NT2/D1 (cell line): Measurements from ENCODE around the gene DLX4.

Experiments used
- DNase-seq: peaks from one replicate; pipeline ENCODE4 v3.0.0-alpha.2; 2011; ENCODE audit warnings: low read depth, low spot score
- H3K27me3 ChIP-seq: 2 replicates; pipeline ENCODE4 v1.6.0; 2011; ENCODE audit warnings: mild to moderate bottlenecking; ENCODE audit not compliant: insufficient read length, insufficient read depth
- H3K36me3 ChIP-seq: 2 replicates; pipeline ENCODE4 v1.6.1; 2011; ENCODE audit warnings: mild to moderate bottlenecking, low read length, mixed read lengths; ENCODE audit not compliant: insufficient read depth, insufficient read length
- H3K4me1 ChIP-seq: 2 replicates; pipeline ENCODE4 v1.5.1; 2011; ENCODE audit not compliant: insufficient read depth, insufficient read length
- H3K4me3 ChIP-seq: 2 replicates; pipeline ENCODE4 v1.5.1; 2011; ENCODE audit warnings: low read depth; ENCODE audit not compliant: insufficient read length
- H3K9ac ChIP-seq: 2 replicates; pipeline ENCODE4 v1.6.0; 2011; ENCODE audit warnings: low read depth; ENCODE audit not compliant: insufficient read length
- H3K9me3 ChIP-seq: 2 replicates; pipeline ENCODE4 v1.5.1; 2011; ENCODE audit warnings: mild to moderate bottlenecking, low read length; ENCODE audit not compliant: insufficient read depth
- SUZ12 ChIP-seq: IDR thresholded peaks from 2 replicates; pipeline ENCODE4 v1.6.1; 2011; ENCODE audit not compliant: insufficient read length, insufficient read depth; ENCODE audit errors: extremely low read depth
- YY1 ChIP-seq: IDR thresholded peaks from 2 replicates; pipeline ENCODE4 v1.6.1; 2011; ENCODE audit not compliant: insufficient read length, insufficient read depth
- ZNF274 ChIP-seq: IDR thresholded peaks from 2 replicates; pipeline ENCODE4 v1.6.1; 2011; ENCODE audit warnings: mild to moderate bottlenecking, low read depth, low read length

Gene DLX4

DNA sequence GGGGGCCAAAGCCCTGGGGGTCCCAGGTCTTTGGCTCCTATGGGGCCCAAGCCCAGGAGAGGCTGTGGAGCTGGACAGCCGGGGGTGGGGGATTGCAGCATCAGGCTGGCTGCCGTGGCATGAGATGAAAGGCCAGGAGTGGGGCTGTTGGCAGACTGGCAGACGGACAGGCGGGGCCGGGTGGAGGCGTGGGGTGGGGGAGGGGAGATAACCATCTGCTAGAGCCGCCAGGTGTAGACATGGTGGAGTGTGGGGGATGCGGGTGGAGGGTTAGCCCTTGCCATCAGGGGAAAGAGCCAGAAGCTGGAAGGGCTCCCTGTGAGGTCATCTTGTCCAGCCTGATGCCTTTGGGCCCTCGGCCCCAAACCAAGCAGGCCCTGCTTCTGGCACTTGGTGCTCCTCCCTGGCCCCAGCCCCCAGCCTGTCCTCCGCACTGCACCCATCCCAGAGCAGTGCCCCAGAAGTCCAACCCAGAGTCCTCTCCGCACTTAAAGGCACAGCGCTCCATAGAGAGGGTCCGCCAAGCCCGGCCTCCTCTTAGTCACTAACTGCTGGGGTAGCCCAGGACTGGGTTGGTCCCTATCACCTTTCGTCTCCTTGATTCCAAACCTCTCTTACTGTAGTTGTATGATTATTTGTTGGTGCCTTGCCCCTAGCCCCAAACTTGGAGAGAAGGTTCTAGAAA, 33.3 kb upstream of the DLX4 start:
- no peak for TF ChIP-seq YY1
- no peak for TF ChIP-seq ZNF274
- TF ChIP-seq SUZ12: no peak
- H3K36me3 ChIP-seq: no peaks in the 10 kb centered on the region
- H3K4me1 ChIP-seq: peaks cover 8% of the 10 kb centered on the region
- H3K9ac ChIP-seq: no peak overlapping the region
- DNase-seq: no peak
- no peaks in the 10 kb centered on the region for H3K9me3 ChIP-seq
- H3K27me3 ChIP-seq: peaks cover under 1% of the 10 kb centered on the region
- H3K4me3 ChIP-seq: no peak overlapping the region

DNA sequence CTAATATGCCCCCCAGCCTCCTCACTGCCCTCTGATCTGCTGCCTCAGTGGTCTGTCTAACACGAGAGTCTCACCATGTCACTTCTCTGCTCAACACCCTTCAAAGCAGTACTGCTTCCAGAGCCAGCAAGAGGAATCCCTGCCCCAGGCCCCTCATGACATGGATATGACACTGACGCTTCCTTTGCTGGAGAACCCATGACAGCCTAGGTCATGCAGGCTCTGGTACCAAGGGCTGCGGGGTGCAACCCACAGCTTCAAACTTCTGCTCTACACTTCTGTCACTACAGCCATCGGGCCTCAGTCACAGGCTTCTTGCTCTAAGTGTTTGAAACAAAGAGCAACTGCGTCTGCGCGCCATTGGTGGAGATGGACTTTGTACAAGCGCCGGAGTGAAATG, 32.6 kb upstream of the DLX4 start:
- Histone ChIP-seq H3K9ac (no peak overlapping the region), H3K9me3 (no peaks in the 10 kb centered on the region), H3K4me1 (peaks cover 8% of the 10 kb centered on the region), H3K27me3 (peaks cover 5% of the 10 kb centered on the region), H3K36me3 (no peaks in the 10 kb centered on the region), H3K4me3 (no peak overlapping the region)
- TF ChIP-seq YY1: no peak
- TF ChIP-seq ZNF274: no peak
- TF ChIP-seq SUZ12: no peak
- no peak for DNase-seq

- Histone ChIP-seq H3K27me3 (peaks cover 5% of the 10 kb centered on the region), H3K9ac (no peak overlapping the region), H3K36me3 (no peaks in the 10 kb centered on the region), H3K4me1 (peaks cover 11% of the 10 kb centered on the region), H3K9me3 (no peaks in the 10 kb centered on the region), H3K4me3 (no peak overlapping the region)
- no peak for DNase-seq
- no peak for TF ChIP-seq SUZ12
- TF ChIP-seq ZNF274: no peak
- TF ChIP-seq YY1: no peak
These were observed 29.7 kb upstream of the DLX4 start for GRCh38 chr17:49939318-49939717.

DNA sequence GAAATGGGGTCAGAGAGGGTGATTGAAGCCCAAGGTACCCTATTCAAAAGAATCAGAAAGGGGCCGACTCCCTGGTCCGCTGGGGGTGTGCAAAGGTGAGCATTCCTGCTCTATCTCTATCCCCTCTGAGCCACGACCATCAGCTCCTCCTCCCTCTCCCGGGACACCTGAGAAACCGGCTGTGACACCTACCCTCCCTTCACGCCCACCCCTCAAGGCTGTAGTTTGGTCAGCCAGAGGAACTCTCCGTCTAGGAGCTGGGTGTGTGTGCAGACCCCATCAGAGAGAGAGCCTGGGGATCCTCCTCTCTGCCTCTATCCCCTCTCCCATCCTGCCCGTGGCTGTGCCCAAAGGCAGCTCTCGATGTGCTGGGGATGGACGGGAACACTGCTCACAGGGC, 27.6 kb upstream of the DLX4 start:
- H3K9ac ChIP-seq: no peak overlapping the region
- no peak overlapping the region for H3K4me3 ChIP-seq
- no peaks in the 10 kb centered on the region for H3K9me3 ChIP-seq
- DNase-seq: no peak
- TF ChIP-seq ZNF274 (no peak), YY1 (no peak), SUZ12 (no peak)
- no peaks in the 10 kb centered on the region for H3K36me3 ChIP-seq
- H3K27me3 ChIP-seq: peaks cover 5% of the 10 kb centered on the region
- peaks cover 18% of the 10 kb centered on the region for H3K4me1 ChIP-seq

GRCh38 chr17:49942947-49943346, 26.0 kb upstream of the DLX4 start:
- DNase-seq: no peak
- TF ChIP-seq ZNF274: no peak
- H3K27me3 ChIP-seq: peaks cover 11% of the 10 kb centered on the region

GRCh38 chr17:49944273-49944870, 24.6 kb upstream of the DLX4 start:
- peaks cover 11% of the 10 kb centered on the region for H3K27me3 ChIP-seq
- H3K4me3 ChIP-seq: no peak overlapping the region
- no peaks in the 10 kb centered on the region for H3K9me3 ChIP-seq
- H3K9ac ChIP-seq: peak overlapping the region; percentile 58
- TF ChIP-seq ZNF274 (no peak), SUZ12 (no peak), YY1 (no peak)
- no peaks in the 10 kb centered on the region for H3K36me3 ChIP-seq
- H3K4me1 ChIP-seq: peaks cover 15% of the 10 kb centered on the region
- DNase-seq: no peak

More at GRCh38 chr17:49942947-49943346, 26.0 kb upstream of the DLX4 start:
- H3K9ac ChIP-seq: no peak overlapping the region
- H3K4me1 ChIP-seq: peaks cover 18% of the 10 kb centered on the region
- H3K4me3 ChIP-seq: no peak overlapping the region
- H3K9me3 ChIP-seq: no peaks in the 10 kb centered on the region
- no peaks in the 10 kb centered on the region for H3K36me3 ChIP-seq

- peaks cover 6% of the 10 kb centered on the region for H3K27me3 ChIP-seq
- H3K9me3 ChIP-seq: no peaks in the 10 kb centered on the region
- H3K9ac ChIP-seq: peak overlapping the region; percentile 46
- no peaks in the 10 kb centered on the region for H3K36me3 ChIP-seq
- peaks cover 14% of the 10 kb centered on the region for H3K4me1 ChIP-seq
- DNase-seq: no peak
- TF ChIP-seq SUZ12: no peak
- no peak overlapping the region for H3K4me3 ChIP-seq
These were observed 22.8 kb upstream of the DLX4 start for GRCh38 chr17:49946208-49946607.
